Loucy (cell line): ENCODE data around the gene UBE2G1.

Experiments used
- H2AFZ ChIP-seq: fragments of 200-600 bp; sonication (generic); 2 replicates; pipeline ENCODE4 v1.6.0; 2016; ENCODE audit warnings: antibody characterized with exemption, mild to moderate bottlenecking, low read length, moderate library complexity
- H3F3A ChIP-seq: fragments of 200-600 bp; 2 replicates; pipeline ENCODE4 v1.6.0; 2016; ENCODE audit warnings: antibody characterized with exemption, low read depth, mild to moderate bottlenecking
- H3K27me3 ChIP-seq: fragments of 200-600 bp; sonication (generic); 2 replicates; pipeline ENCODE4 v1.6.1; 2014; ENCODE audit warnings: low read length, mild to moderate bottlenecking; ENCODE audit not compliant: insufficient read depth, poor library complexity, severe bottlenecking
- H3K36me3 ChIP-seq: fragments of 200-600 bp; sonication (generic); 2 replicates; pipeline ENCODE4 v1.6.1; 2016; ENCODE audit warnings: low read length; ENCODE audit not compliant: insufficient read depth
- H3K4me1 ChIP-seq: fragments of 200-600 bp; sonication (generic); 2 replicates; pipeline ENCODE4 v1.5.1; 2014; ENCODE audit warnings: low read length, mild to moderate bottlenecking; ENCODE audit not compliant: insufficient read depth, poor library complexity, severe bottlenecking
- H3K4me2 ChIP-seq: fragments of 200-600 bp; sonication (generic); 2 replicates; pipeline ENCODE4 v1.6.0; 2014; ENCODE audit warnings: antibody characterized with exemption, low read length, low read depth, mild to moderate bottlenecking; ENCODE audit not compliant: poor library complexity, severe bottlenecking
- H3K4me3 ChIP-seq: fragments of 200-600 bp; sonication (generic); 2 replicates; pipeline ENCODE4 v1.5.1; 2014; ENCODE audit warnings: low read length, mild to moderate bottlenecking, mixed read lengths; ENCODE audit not compliant: poor library complexity, severe bottlenecking
- H3K79me2 ChIP-seq: fragments of 200-600 bp; sonication (generic); 2 replicates; pipeline ENCODE4 v1.6.1; 2014; ENCODE audit warnings: low read length; ENCODE audit not compliant: insufficient read depth
- H3K9ac ChIP-seq: fragments of 200-600 bp; sonication (generic); 2 replicates; pipeline ENCODE4 v1.6.0; 2014; ENCODE audit warnings: mild to moderate bottlenecking, low read depth, low read length, moderate library complexity; ENCODE audit not compliant: poor library complexity, severe bottlenecking
- H3K9me2 ChIP-seq: fragments of 200-600 bp; sonication (generic); replicated peaks from 2 replicates; pipeline ENCODE4 v1.6.1; 2016; ENCODE audit warnings: low read depth, low read length, mixed read lengths
- H3K9me3 ChIP-seq: fragments of 200-600 bp; sonication (generic); 2 replicates; pipeline ENCODE4 v1.6.1; 2014; ENCODE audit warnings: mild to moderate bottlenecking, antibody characterized with exemption, low read length, low read depth; ENCODE audit not compliant: insufficient read depth
- H4K20me1 ChIP-seq: fragments of 200-600 bp; sonication (generic); 2 replicates; pipeline ENCODE4 v1.6.0; 2014; ENCODE audit warnings: antibody characterized with exemption, low read length, mild to moderate bottlenecking; ENCODE audit not compliant: insufficient read depth, poor library complexity, severe bottlenecking
- EZH2phosphoT487 ChIP-seq: fragments of 200-600 bp; IDR thresholded peaks from 2 replicates; pipeline ENCODE4 v1.6.1; 2018; ENCODE audit warnings: antibody characterized with exemption, mild to moderate bottlenecking, moderate library complexity, borderline replicate concordance
- TF ChIP-seq, protein P1 (sequence below): fragments of 200-600 bp; sonication (generic); conservative IDR thresholded peaks from 2 replicates; pipeline ENCODE4 v1.5.1; 2014; ENCODE audit warnings: mild to moderate bottlenecking, antibody characterized with exemption, low read length

UBE2G1 gene, protein sequence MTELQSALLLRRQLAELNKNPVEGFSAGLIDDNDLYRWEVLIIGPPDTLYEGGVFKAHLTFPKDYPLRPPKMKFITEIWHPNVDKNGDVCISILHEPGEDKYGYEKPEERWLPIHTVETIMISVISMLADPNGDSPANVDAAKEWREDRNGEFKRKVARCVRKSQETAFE

DNA sequence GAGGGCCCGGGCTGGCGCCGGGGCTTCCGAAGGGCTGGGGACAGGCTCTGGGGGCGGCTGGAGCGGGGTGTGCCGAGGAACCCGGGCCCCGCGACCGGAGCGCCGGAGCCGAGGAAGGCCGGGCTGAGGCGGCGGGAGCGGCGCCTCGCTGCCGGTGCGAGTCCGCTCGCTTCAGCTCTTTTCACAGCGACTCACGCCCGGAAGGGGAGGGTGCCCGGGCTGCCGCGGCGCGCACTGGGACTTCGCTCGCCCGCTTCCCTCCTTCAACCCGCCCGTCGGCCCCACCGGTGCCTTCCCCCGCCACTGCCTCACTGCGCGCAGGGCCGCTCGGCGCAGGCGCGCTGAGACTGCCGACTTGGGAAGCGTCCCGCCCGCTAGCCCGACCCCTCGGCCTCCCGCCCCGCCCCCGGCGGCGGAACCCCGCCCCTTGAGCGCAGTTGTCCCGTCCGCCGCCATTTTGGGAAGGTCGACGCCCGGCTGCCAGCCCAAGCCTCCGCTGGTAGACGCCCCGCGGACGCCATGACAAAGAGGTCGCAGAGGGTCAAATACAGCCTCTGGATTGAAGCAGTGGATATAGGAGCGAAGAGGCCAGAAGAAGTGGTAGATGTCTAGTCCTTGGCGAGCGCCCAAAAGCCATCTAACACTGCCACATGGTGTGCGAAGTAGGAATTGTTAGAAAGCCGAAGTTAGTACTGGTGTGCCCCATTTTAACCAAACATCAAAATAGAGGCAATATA lies at the start of gene UBE2G1:
Gene UBE2G1 (minus strand): TSS at position 349 of the 737 bp plus-strand sequence. CDS start 359 bp downstream, outside the sequence.
- H4K20me1 ChIP-seq = peaks cover 43% of the 10 kb centered on the region

DNA sequence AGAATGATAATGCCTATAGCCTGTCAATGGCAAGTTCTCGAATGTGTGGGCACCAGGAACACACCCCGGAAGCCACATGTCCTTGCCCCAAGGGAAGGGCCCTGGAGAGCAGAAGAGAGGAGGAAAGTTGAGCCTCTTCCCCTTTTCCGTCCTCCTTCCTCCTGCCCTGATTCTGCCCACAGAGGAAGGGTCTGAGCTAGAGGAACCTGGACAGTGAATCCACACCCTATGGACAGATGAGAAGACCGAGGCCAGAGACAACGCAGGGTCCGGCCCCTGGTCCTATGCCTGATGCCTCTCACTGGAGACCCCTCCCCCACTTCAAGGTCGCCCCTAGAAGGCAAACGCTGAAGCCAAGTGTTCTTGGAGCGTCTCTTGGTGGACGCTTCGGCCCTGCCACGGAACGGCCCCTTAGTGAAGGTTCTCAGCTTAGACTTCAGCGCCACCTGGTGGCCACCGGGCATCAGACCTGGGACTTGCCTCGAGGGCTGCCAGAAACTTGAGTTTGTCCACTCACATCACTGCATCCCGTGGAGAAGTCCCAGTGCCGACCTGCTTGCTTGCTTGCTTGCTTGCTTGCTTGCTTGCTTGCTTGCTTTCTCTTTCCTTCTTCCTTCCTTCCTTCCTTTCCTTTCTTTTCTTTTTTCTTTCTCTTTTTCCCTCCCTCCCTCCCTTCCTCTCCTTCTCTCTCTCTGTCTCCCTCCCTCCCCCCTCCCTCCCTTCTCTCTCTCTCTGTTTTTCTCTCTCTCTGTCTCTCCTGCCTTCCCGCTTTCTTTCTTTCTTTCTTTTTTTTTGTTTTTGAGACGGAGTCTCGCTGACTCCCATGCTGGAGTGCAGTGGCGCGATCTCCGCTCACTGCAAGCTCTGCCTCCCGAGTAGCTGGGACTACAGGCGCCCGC lies 46.7 kb upstream of the UBE2G1 start:
- Histone ChIP-seq H3K36me3 (no peaks in the 10 kb centered on the region), H3K4me3 (peak overlapping the region; percentile 17), H2AFZ (peak overlapping the region; percentile 72), H3F3A (no peaks in the 10 kb centered on the region; the same call in 1 of the 2 replicates), H3K4me2 (peak overlapping the region; percentile 57), H4K20me1 (no peaks in the 10 kb centered on the region), H3K9me2 (no peaks in the 10 kb centered on the region), H3K4me1 (no peaks in the 10 kb centered on the region), H3K27me3 (no peaks in the 10 kb centered on the region), H3K9ac (no peak overlapping the region), H3K79me2 (no peaks in the 10 kb centered on the region), H3K9me3 (no peaks in the 10 kb centered on the region)
- TF ChIP-seq, protein P1, sequence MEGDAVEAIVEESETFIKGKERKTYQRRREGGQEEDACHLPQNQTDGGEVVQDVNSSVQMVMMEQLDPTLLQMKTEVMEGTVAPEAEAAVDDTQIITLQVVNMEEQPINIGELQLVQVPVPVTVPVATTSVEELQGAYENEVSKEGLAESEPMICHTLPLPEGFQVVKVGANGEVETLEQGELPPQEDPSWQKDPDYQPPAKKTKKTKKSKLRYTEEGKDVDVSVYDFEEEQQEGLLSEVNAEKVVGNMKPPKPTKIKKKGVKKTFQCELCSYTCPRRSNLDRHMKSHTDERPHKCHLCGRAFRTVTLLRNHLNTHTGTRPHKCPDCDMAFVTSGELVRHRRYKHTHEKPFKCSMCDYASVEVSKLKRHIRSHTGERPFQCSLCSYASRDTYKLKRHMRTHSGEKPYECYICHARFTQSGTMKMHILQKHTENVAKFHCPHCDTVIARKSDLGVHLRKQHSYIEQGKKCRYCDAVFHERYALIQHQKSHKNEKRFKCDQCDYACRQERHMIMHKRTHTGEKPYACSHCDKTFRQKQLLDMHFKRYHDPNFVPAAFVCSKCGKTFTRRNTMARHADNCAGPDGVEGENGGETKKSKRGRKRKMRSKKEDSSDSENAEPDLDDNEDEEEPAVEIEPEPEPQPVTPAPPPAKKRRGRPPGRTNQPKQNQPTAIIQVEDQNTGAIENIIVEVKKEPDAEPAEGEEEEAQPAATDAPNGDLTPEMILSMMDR = peak; percentile 88
- TF ChIP-seq EZH2phosphoT487 = no peak

More for the DNA sequence above, at the start of gene UBE2G1:
- Histone ChIP-seq H2AFZ (peak within 1 kb of the TSS; percentile 76), H3F3A (no peaks in the 10 kb centered on the region), H3K9me3 (no peaks in the 10 kb centered on the region), H3K4me3 (peak within 1 kb of the TSS; percentile 98), H3K36me3 (no peaks in the 10 kb centered on the region), H3K79me2 (peaks cover 48% of the 10 kb centered on the region), H3K27me3 (peaks cover 9% of the 10 kb centered on the region), H3K4me2 (peak within 1 kb of the TSS; percentile 91), H3K9me2 (no peaks in the 10 kb centered on the region), H3K4me1 (peaks cover 30% of the 10 kb centered on the region), H3K9ac (peak within 1 kb of the TSS; percentile 98)
- no peak for TF ChIP-seq EZH2phosphoT487
- TF ChIP-seq, protein P1 = peak; percentile 36; the same call in 1 of the 2 replicates

DNA sequence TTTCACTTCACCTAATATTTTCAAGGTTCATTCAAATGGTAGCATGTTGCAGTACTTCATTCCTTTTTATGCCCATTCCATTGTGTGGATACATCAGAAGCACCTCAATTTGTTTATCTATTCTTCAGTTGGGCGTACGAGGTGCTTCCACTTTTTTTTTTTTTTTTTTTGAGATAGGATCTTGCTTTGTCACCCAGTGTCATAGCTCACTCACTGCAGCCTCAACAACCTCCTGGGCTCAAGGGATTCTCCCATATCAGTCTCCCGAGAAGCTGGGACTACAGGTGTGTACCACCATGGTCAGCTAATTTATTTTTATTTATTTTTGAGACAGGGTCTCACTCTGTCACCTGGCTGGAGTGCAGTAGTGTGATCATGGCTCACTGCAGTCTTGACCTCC lies 44.7 kb upstream of the UBE2G1 start:
- no peaks in the 10 kb centered on the region for H3K4me1 ChIP-seq
- no peak overlapping the region for H3K4me2 ChIP-seq
- H3K4me3 ChIP-seq = no peak overlapping the region
- H3K79me2 ChIP-seq = no peaks in the 10 kb centered on the region
- H3F3A ChIP-seq = no peaks in the 10 kb centered on the region; the same call in 1 of the 2 replicates
- no peaks in the 10 kb centered on the region for H3K36me3 ChIP-seq
- H3K27me3 ChIP-seq = no peaks in the 10 kb centered on the region
- no peak overlapping the region for H3K9ac ChIP-seq
- H2AFZ ChIP-seq = no peak overlapping the region
- no peaks in the 10 kb centered on the region for H4K20me1 ChIP-seq
- no peaks in the 10 kb centered on the region for H3K9me2 ChIP-seq
- no peaks in the 10 kb centered on the region for H3K9me3 ChIP-seq
- TF ChIP-seq EZH2phosphoT487 = no peak
- TF ChIP-seq, protein P1 = no peak
